Fibroblast of villous mesenchyme (primary cell): ENCODE results near the gene FNIP1. TPM values are rescaled to one million over a fixed set of nuclear protein-coding genes. Genes with fewer than 3 reads are reported as not detected.
A peak's percentile ranks its signal among the peaks of the same experiment; 100 is the strongest.

ENCODE experiments used
- DNase-seq: peaks from one replicate; pipeline ENCODE4 v3.0.0-alpha.2; 2010; ENCODE audit warnings: low read depth
- H3K4me3 ChIP-seq: 2 replicates; pipeline ENCODE4 v1.5.1; 2011; ENCODE audit warnings: low read depth, mild to moderate bottlenecking, low read length
- CTCF ChIP-seq: IDR thresholded peaks from 2 replicates; pipeline ENCODE4 v1.5.1; 2012; ENCODE audit warnings: low read depth, mild to moderate bottlenecking, low read length; ENCODE audit not compliant: insufficient read depth
- total RNA-seq: library from RNA; depleted of rRNA; stranded (reverse); fragments of >200 nt; gene quantifications from 2 replicates; pipeline ENCODE4 v1.2.3, GENCODE V29; 2012

FNIP1 gene
- total RNA-seq, 1 donor: 67.8 TPM

- DNase-seq: peak; percentile 33
- no peak for TF ChIP-seq CTCF
- no peak overlapping the region for H3K4me3 ChIP-seq
Observed at GRCh38 chr5:131821221-131821620, 24.4 kb upstream of the FNIP1 start.

GRCh38 chr5:131818001-131818724 lies 21.3 kb upstream of the FNIP1 start:
- TF ChIP-seq CTCF: no peak
- DNase-seq: no peak
- H3K4me3 ChIP-seq: no peak overlapping the region

- TF ChIP-seq CTCF: no peak
- no peak overlapping the region for H3K4me3 ChIP-seq
- DNase-seq: peak; percentile 60
Observed at GRCh38 chr5:131814990-131815389, 18.2 kb upstream of the FNIP1 start.

GRCh38 chr5:131812371-131813160 lies 15.7 kb upstream of the FNIP1 start:
- TF ChIP-seq CTCF: no peak
- no peak for DNase-seq
- no peak overlapping the region for H3K4me3 ChIP-seq

GRCh38 chr5:131810510-131811249 lies 13.9 kb upstream of the FNIP1 start:
- peak; percentile 38 for TF ChIP-seq CTCF
- DNase-seq: peak; percentile 21
- no peak overlapping the region for H3K4me3 ChIP-seq

GRCh38 chr5:131795879-131796792 lies 681 bp downstream of the FNIP1 start:
- peak overlapping the region; percentile 86 for H3K4me3 ChIP-seq
- DNase-seq: peak; percentile 63
- no peak for TF ChIP-seq CTCF
